Measurements from ENCODE around the gene LAMP2. TPM values are rescaled to one million over a fixed set of nuclear protein-coding genes. Genes with fewer than 3 reads are reported as not detected.

Gene LAMP2
- total RNA-seq, 4 donors from 2014 or later, result 70.0 to 112 (median 110) TPM

DNA sequence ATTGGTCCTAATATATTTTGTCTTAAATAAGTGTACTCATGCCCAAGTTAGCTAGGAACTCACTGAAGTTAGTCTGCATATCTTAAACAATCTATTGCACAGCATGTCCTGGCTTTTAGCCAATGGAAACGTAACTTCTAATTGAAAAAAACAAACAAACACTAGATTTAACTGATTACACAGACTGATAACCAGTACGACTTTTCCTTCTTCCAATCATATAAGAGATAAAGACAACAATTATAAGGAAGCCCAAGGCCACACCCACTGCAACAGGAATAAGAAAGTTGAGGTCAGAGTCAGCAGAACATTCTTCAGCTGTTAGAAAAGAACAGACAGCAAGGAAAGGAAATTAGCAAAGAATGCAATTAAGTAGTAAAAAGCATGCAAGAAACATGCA lies 40.8 kb downstream of the LAMP2 start:
- Histone ChIP-seq H3K27ac (no peak overlapping the region), H3K27me3 (no peaks in the 10 kb centered on the region), H3K9me3 (no peaks in the 10 kb centered on the region), H3K4me3 (no peak overlapping the region), H3K36me3 (no peaks in the 10 kb centered on the region), H3K4me1 (no peaks in the 10 kb centered on the region)
- ATAC-seq (no peak), DNase-seq (no peak)
- in situ Hi-C loops (cut with MboI; ENCODE audit: low sequenced_read_pairs in 4 of 4), result no loop called here
- intact Hi-C loops (cut with DNase I; ENCODE audit: low total_unique reads), result no loop called here
- TF ChIP-seq POLR2A (IDR thresholded peaks at IDR 0.05), result no peak

DNA sequence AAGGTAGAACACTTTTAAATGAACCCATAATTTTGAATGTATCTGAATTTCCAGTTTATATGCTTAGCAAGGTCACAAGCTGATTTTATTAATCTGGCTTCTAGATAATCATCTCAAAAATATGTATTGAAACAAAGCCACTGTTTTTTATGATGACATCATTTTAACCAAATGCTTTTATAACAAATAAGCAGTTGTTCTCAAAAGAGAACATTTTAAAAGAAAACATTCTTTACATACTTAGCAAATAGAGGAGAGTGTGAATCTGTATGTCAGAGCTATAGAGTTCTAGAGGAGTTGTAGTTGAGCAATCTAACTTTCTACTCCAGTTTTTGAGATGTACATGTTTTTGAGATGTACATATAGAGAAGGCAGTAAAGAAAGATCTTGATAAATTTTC lies 42.5 kb downstream of the LAMP2 start:
- ATAC-seq, result no peak
- in situ Hi-C loops (cut with MboI; ENCODE audit: low sequenced_read_pairs in 4 of 4) (no loop called here), intact Hi-C loops (cut with DNase I; ENCODE audit: low total_unique reads) (no loop called here)
- Histone ChIP-seq H3K9me3 (no peaks in the 10 kb centered on the region), H3K27ac (no peak overlapping the region), H3K4me1 (no peaks in the 10 kb centered on the region), H3K36me3 (no peaks in the 10 kb centered on the region), H3K27me3 (no peaks in the 10 kb centered on the region), H3K4me3 (no peak overlapping the region)
- TF ChIP-seq, protein P1, sequence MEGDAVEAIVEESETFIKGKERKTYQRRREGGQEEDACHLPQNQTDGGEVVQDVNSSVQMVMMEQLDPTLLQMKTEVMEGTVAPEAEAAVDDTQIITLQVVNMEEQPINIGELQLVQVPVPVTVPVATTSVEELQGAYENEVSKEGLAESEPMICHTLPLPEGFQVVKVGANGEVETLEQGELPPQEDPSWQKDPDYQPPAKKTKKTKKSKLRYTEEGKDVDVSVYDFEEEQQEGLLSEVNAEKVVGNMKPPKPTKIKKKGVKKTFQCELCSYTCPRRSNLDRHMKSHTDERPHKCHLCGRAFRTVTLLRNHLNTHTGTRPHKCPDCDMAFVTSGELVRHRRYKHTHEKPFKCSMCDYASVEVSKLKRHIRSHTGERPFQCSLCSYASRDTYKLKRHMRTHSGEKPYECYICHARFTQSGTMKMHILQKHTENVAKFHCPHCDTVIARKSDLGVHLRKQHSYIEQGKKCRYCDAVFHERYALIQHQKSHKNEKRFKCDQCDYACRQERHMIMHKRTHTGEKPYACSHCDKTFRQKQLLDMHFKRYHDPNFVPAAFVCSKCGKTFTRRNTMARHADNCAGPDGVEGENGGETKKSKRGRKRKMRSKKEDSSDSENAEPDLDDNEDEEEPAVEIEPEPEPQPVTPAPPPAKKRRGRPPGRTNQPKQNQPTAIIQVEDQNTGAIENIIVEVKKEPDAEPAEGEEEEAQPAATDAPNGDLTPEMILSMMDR (IDR thresholded peaks at IDR 0.05 in 4 of 5, conservative IDR thresholded peaks at IDR 0.05 in 1 of 5), result no peak
- no peak for TF ChIP-seq POLR2A (IDR thresholded peaks at IDR 0.05)
- no peak for DNase-seq

- no peaks in the 10 kb centered on the region for H3K9me3 ChIP-seq
- in situ Hi-C loops (cut with MboI; ENCODE audit: low sequenced_read_pairs in 4 of 4) (no loop called here), intact Hi-C loops (cut with DNase I; ENCODE audit: low total_unique reads) (no loop called here)
- H3K4me3 ChIP-seq, result no peak overlapping the region
- no peak for DNase-seq
- H3K27ac ChIP-seq, result no peak overlapping the region
- H3K36me3 ChIP-seq, result no peaks in the 10 kb centered on the region
- no peaks in the 10 kb centered on the region for H3K27me3 ChIP-seq
- no peak for ATAC-seq
- TF ChIP-seq, protein P1 (IDR thresholded peaks at IDR 0.05 in 4 of 5, conservative IDR thresholded peaks at IDR 0.05 in 1 of 5), result no peak
- no peak for TF ChIP-seq POLR2A (IDR thresholded peaks at IDR 0.05)
- H3K4me1 ChIP-seq, result no peaks in the 10 kb centered on the region
Measured at GRCh38 chrX:120419463-120419862, 49.6 kb downstream of the LAMP2 start.

- TF ChIP-seq POLR2A (IDR thresholded peaks at IDR 0.05), result no peak
- TF ChIP-seq, protein P1 (IDR thresholded peaks at IDR 0.05 in 4 of 5, conservative IDR thresholded peaks at IDR 0.05 in 1 of 5), result no peak
- no peak overlapping the region for H3K27ac ChIP-seq
- H3K4me3 ChIP-seq, result no peak overlapping the region
- no peak for ATAC-seq
- H3K27me3 ChIP-seq, result no peaks in the 10 kb centered on the region
- intact Hi-C loops (cut with DNase I; ENCODE audit: low total_unique reads) (no loop called here), in situ Hi-C loops (cut with MboI; ENCODE audit: low sequenced_read_pairs in 4 of 4) (no loop called here)
- H3K9me3 ChIP-seq, result no peaks in the 10 kb centered on the region
- no peaks in the 10 kb centered on the region for H3K4me1 ChIP-seq
- H3K36me3 ChIP-seq, result no peaks in the 10 kb centered on the region
- DNase-seq, result no peak
Measured at GRCh38 chrX:120408168-120408567, 60.9 kb downstream of the LAMP2 start.

DNA sequence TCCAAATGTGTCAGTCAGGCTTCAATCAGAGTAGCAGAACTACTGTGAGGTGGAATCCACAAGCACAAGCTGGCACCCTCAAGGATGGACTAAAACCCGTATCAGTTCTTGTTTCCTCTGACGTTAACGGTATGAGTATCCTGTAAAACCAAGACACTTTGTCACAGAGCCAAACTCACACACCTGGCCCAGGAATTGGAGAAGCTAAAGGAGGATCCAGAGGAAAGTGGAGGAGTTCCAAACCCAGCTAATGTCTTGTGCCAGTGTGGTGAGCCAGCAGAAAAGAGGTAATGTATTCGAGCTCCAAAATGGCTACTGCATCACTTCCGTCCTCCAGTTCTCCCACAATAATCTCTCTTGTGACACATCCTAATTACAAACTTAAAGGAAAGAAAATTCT lies 62.5 kb downstream of the LAMP2 start:
- Histone ChIP-seq H3K4me3 (no peak overlapping the region), H3K9me3 (no peaks in the 10 kb centered on the region), H3K27me3 (no peaks in the 10 kb centered on the region), H3K27ac (no peak overlapping the region), H3K36me3 (no peaks in the 10 kb centered on the region), H3K4me1 (no peaks in the 10 kb centered on the region)
- ATAC-seq, result peak in 1 of 2 donors; percentile 71
- DNase-seq, result peak in 1 of 2 donors; percentile 39
- intact Hi-C loops (cut with DNase I; ENCODE audit: low total_unique reads) (no loop called here), in situ Hi-C loops (cut with MboI; ENCODE audit: low sequenced_read_pairs in 4 of 4) (no loop called here)
- TF ChIP-seq, protein P1 (IDR thresholded peaks at IDR 0.05 in 4 of 5, conservative IDR thresholded peaks at IDR 0.05 in 1 of 5), result no peak
- no peak for TF ChIP-seq POLR2A (IDR thresholded peaks at IDR 0.05)
